Natural killer cell (primary cell): ENCODE measurements around the gene DEAF1. TPM values are rescaled to one million over a fixed set of nuclear protein-coding genes. Genes with fewer than 3 reads are reported as not detected.

Source experiments
- ATAC-seq, 3 donors: fragments of 150-1000 bp in 2 of 3; fragments of 200-7000 bp in 1 of 3; cut with Tn5 transposase; 1 replicate in 1 of 3; 2 replicates in 2 of 3; pipeline ENCODE4 v1.10.0; 2021; ENCODE audit warnings: mild to moderate bottlenecking in 2 of 3, moderate library complexity in 2 of 3
- DNase-seq, 2 donors: peaks; one replicate each; pipeline versions ENCODE4 v3.0.0 to v3.0.0-alpha.2; 2013 to 2021; ENCODE audit warnings: mixed read lengths in 1 of 2
- H3K27ac ChIP-seq: one replicate; pipeline ENCODE4 v1.5.1; 2013; ENCODE audit warnings: mild to moderate bottlenecking, low read length
- H3K27me3 ChIP-seq: one replicate; pipeline ENCODE4 v1.6.1; 2013; ENCODE audit warnings: low read length; ENCODE audit not compliant: control insufficient read depth, insufficient read depth
- H3K36me3 ChIP-seq: one replicate; pipeline ENCODE4 v1.6.1; 2013; ENCODE audit warnings: low read length; ENCODE audit not compliant: control insufficient read depth, insufficient read depth
- H3K4me1 ChIP-seq: one replicate; pipeline ENCODE4 v1.6.1; 2013; ENCODE audit warnings: low read length; ENCODE audit not compliant: control insufficient read depth, insufficient read depth
- H3K4me3 ChIP-seq: one replicate; pipeline ENCODE4 v1.5.1; 2013; ENCODE audit warnings: low read length
- H3K9me3 ChIP-seq: one replicate; pipeline ENCODE4 v1.6.1; 2013; ENCODE audit warnings: low read length; ENCODE audit not compliant: control insufficient read depth, insufficient read depth
- H3K27ac Mint-ChIP-seq, 2 donors: one replicate each; pipeline ENCODE4 v1.8.0; 2022; ENCODE audit warnings: mild to moderate bottlenecking in 2 of 2, mixed read lengths in 2 of 2, moderate library complexity in 1 of 2
- H3K27me3 Mint-ChIP-seq, 2 donors: one replicate each; pipeline ENCODE4 v1.8.0; 2022; ENCODE audit warnings: low read depth in 2 of 2, mixed read lengths in 2 of 2
- H3K36me3 Mint-ChIP-seq: one replicate; pipeline ENCODE4 v1.8.0; 2022; ENCODE audit warnings: mixed read lengths
- H3K4me1 Mint-ChIP-seq, 2 donors: one replicate each; pipeline ENCODE4 v1.8.0; 2022; ENCODE audit warnings: mixed read lengths in 2 of 2
- H3K4me3 Mint-ChIP-seq: one replicate; pipeline ENCODE4 v1.8.0; 2022; ENCODE audit warnings: mild to moderate bottlenecking, moderate library complexity, mixed read lengths
- H3K9me3 Mint-ChIP-seq, 2 donors: one replicate each; pipeline ENCODE4 v1.8.0; 2022; ENCODE audit warnings: mixed read lengths in 2 of 2
- WGBS: methylation state at CpG from one replicate; pipeline ENCODE4 v1.1.7; 2013; ENCODE audit warnings: missing lambda C conversion rate; ENCODE audit not compliant: insufficient coverage; 5-methylcytosine and 5-hydroxymethylcytosine counted together
- intact Hi-C: fragments of 100-400 bp; cut with micrococcal nuclease; formaldehyde crosslinking; loops from one replicate; pipeline ENCODE4 v1.14.2; 2022
- total RNA-seq, 4 donors: library from RNA; stranded (reverse); fragments of 120-200 nt in 1 of 4; gene quantifications; one replicate each; pipeline versions ENCODE4 v1.2.3 to v1.2.4, GENCODE V29; 2013 to 2022
- TF ChIP-seq, protein P1 (sequence below): fragments of 200-600 bp; IDR thresholded peaks from one replicate; pipeline ENCODE4 v1.8.0; 2022; ENCODE audit warnings: antibody characterized with exemption

DEAF1 gene
- total RNA-seq, 3 donors from 2014 or later (not counting 1 experiment from before 2014, with no cell fraction given): 25.9 to 26.9 (median 26.8) TPM

- no peak overlapping the region for H3K27ac ChIP-seq
- WGBS: 92% methylated on average over 15 of the region's 15 CpGs
- TF ChIP-seq, protein P1, sequence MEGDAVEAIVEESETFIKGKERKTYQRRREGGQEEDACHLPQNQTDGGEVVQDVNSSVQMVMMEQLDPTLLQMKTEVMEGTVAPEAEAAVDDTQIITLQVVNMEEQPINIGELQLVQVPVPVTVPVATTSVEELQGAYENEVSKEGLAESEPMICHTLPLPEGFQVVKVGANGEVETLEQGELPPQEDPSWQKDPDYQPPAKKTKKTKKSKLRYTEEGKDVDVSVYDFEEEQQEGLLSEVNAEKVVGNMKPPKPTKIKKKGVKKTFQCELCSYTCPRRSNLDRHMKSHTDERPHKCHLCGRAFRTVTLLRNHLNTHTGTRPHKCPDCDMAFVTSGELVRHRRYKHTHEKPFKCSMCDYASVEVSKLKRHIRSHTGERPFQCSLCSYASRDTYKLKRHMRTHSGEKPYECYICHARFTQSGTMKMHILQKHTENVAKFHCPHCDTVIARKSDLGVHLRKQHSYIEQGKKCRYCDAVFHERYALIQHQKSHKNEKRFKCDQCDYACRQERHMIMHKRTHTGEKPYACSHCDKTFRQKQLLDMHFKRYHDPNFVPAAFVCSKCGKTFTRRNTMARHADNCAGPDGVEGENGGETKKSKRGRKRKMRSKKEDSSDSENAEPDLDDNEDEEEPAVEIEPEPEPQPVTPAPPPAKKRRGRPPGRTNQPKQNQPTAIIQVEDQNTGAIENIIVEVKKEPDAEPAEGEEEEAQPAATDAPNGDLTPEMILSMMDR: no peak
- peaks cover 30% of the 10 kb centered on the region for H3K4me1 ChIP-seq
- DNase-seq: no peak
- Mint-ChIP-seq H3K4me1 (peaks cover 0 to 5% of the 10 kb centered on the region in 2 donors), H3K27ac (no peak overlapping the region), H3K36me3 (no peaks in the 10 kb centered on the region), H3K9me3 (no peaks in the 10 kb centered on the region), H3K4me3 (no peak overlapping the region), H3K27me3 (peaks cover 0 to 3% of the 10 kb centered on the region in 2 donors)
- H3K9me3 ChIP-seq: no peaks in the 10 kb centered on the region
- no peaks in the 10 kb centered on the region for H3K27me3 ChIP-seq
- intact Hi-C loops: loop anchor here (10.0 kb wide), 2 partner anchors 74 to 114 kb away; partner anchors contain the start of gene IRF7
- no peak for ATAC-seq
- no peaks in the 10 kb centered on the region for H3K36me3 ChIP-seq
- no peak overlapping the region for H3K4me3 ChIP-seq
Observed at GRCh38 chr11:728901-729491, 34.0 kb upstream of the DEAF1 start.

GRCh38 chr11:727859-728748 lies 33.1 kb upstream of the DEAF1 start:
- peaks cover 32% of the 10 kb centered on the region for H3K4me1 ChIP-seq
- H3K36me3 ChIP-seq: no peaks in the 10 kb centered on the region
- H3K4me3 ChIP-seq: no peak overlapping the region
- no peak overlapping the region for H3K27ac Mint-ChIP-seq
- H3K27me3 ChIP-seq: no peaks in the 10 kb centered on the region
- H3K4me1 Mint-ChIP-seq: peaks cover 4 to 9% of the 10 kb centered on the region in 2 donors
- H3K36me3 Mint-ChIP-seq: no peaks in the 10 kb centered on the region
- TF ChIP-seq, protein P1: peak; percentile 97
- no peaks in the 10 kb centered on the region for H3K9me3 Mint-ChIP-seq
- H3K27ac ChIP-seq: no peak overlapping the region
- WGBS: 39% methylated on average over 30 of the region's 31 CpGs
- H3K9me3 ChIP-seq: no peaks in the 10 kb centered on the region
- peak; percentile 80 to 90 (median 84) for ATAC-seq
- intact Hi-C loops: loop anchor here (10.0 kb wide), 2 partner anchors 73 to 113 kb away; partner anchors contain the start of gene IRF7
- peak; percentile 76 to 88 for DNase-seq
- peaks cover 4 to 7% of the 10 kb centered on the region in 2 donors for H3K27me3 Mint-ChIP-seq
- H3K4me3 Mint-ChIP-seq: no peak overlapping the region

GRCh38 chr11:727281-727701 lies 32.3 kb upstream of the DEAF1 start:
- no peak overlapping the region for H3K4me3 Mint-ChIP-seq
- intact Hi-C loops: loop anchor here (10.0 kb wide), 2 partner anchors 72 to 112 kb away; partner anchors contain the start of gene IRF7
- H3K9me3 Mint-ChIP-seq: no peaks in the 10 kb centered on the region
- H3K36me3 Mint-ChIP-seq: no peaks in the 10 kb centered on the region
- peaks cover 5 to 7% of the 10 kb centered on the region in 2 donors for H3K27me3 Mint-ChIP-seq
- Histone ChIP-seq H3K36me3 (no peaks in the 10 kb centered on the region), H3K27ac (no peak overlapping the region), H3K4me3 (no peak overlapping the region), H3K27me3 (peaks cover 3% of the 10 kb centered on the region), H3K4me1 (peaks cover 38% of the 10 kb centered on the region), H3K9me3 (no peaks in the 10 kb centered on the region)
- peak overlapping the region in 1 of 2 donors; percentile 66 for H3K27ac Mint-ChIP-seq
- TF ChIP-seq, protein P1: no peak
- WGBS: 95% methylated on average over 12 of the region's 12 CpGs
- peaks cover 6 to 11% of the 10 kb centered on the region in 2 donors for H3K4me1 Mint-ChIP-seq
- DNase-seq: peak in 1 of 2 donors; percentile 14
- no peak for ATAC-seq
